ENCODE data around the gene FIZ1. TPM values are rescaled to one million over a fixed set of nuclear protein-coding genes. Genes with fewer than 3 reads are reported as not detected.

FIZ1 gene
- total RNA-seq, 4 donors from 2014 or later = 4.8 to 11.7 (median 7.9) TPM

DNA sequence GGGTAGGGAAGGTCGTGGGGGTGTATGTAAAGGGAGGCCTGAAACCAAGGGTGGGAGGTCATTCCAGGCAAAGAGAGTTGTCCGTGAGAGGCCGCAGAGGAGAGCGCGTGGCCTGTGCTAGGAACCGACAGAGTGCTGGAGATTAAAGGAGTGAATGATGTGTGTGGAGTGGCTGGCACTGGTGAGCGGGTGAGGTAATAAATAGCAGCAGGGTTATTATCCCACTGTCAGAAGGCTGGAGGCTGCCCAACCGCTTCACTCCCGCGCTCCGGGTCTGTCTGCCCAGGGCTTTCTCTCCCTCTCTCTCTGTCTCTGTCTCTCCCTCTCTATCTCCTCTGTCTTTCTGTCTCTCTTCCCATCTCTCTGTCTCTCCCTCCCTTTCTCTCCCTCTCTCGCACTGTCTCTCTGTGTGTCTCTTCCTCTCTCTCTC, 36.0 kb downstream of the FIZ1 start:
- Histone ChIP-seq H3K27ac (no peak overlapping the region), H3K4me1 (no peaks in the 10 kb centered on the region), H3K27me3 (peaks cover 0 to 20% of the 10 kb centered on the region in 2 donors), H3K4me3 (no peak overlapping the region), H3K9me3 (peaks cover 0 to 4% (median 0%) of the 10 kb centered on the region in 4 donors), H3K36me3 (no peaks in the 10 kb centered on the region)
- DNase-seq (ENCODE audit: low spot score in 2 of 2) = no peak
- WGBS, 2 donors = 38 to 39% methylated on average over 12 of the region's 12 CpGs
- TF ChIP-seq POLR2A (IDR thresholded peaks at IDR 0.05) (no peak), EP300 (IDR thresholded peaks at IDR 0.05) (no peak), CTCF (IDR thresholded peaks at IDR 0.05) (no peak)

- Histone ChIP-seq H3K27me3 (peaks cover 0 to 9% of the 10 kb centered on the region in 2 donors), H3K27ac (no peak overlapping the region), H3K4me3 (no peak overlapping the region), H3K36me3 (no peaks in the 10 kb centered on the region), H3K4me1 (no peaks in the 10 kb centered on the region), H3K9me3 (peaks cover 0 to 4% (median 0%) of the 10 kb centered on the region in 4 donors)
- DNase-seq (ENCODE audit: low spot score in 2 of 2) = no peak
- 80 to 85% methylated on average over 9 of the region's 9 CpGs for WGBS, 2 donors
- TF ChIP-seq POLR2A (IDR thresholded peaks at IDR 0.05) = no peak
- no peak for TF ChIP-seq EP300 (IDR thresholded peaks at IDR 0.05)
- no peak for TF ChIP-seq CTCF (IDR thresholded peaks at IDR 0.05)
Measured at GRCh38 chr19:55559684-55560083, 39.6 kb downstream of the FIZ1 start.

DNA sequence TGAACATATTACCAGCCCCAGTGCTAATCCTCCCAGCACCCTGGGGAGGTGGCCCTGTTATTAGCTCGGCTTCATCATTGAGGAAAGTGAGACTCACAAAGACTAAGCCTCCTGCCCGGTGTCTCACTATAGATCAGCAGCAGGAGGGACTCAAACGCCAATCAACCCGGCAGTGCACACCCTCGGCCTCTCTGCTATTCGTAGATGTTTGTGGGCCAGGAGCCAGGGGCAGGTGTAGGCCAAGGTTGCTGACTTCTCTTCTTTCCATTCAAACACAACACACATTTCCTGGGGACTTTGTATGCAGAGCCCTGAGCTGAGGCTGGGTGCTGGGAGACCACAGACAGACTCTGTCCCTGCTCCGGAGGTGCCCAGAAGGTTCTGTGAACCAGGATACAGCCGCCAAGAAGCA, 44.6 kb downstream of the FIZ1 start:
- WGBS, 2 donors = 57 to 66% methylated on average over 8 of the region's 8 CpGs
- peaks cover 0 to 5% of the 10 kb centered on the region in 2 donors for H3K27me3 ChIP-seq
- no peaks in the 10 kb centered on the region for H3K9me3 ChIP-seq
- peaks cover 0 to 21% (median 4%) of the 10 kb centered on the region in 4 donors for H3K4me1 ChIP-seq
- TF ChIP-seq EP300 (IDR thresholded peaks at IDR 0.05) (no peak), CTCF (IDR thresholded peaks at IDR 0.05) (no peak), POLR2A (IDR thresholded peaks at IDR 0.05) (no peak)
- H3K27ac ChIP-seq = no peak overlapping the region
- H3K36me3 ChIP-seq = no peaks in the 10 kb centered on the region
- H3K4me3 ChIP-seq = no peak overlapping the region
- no peak for DNase-seq (ENCODE audit: low spot score in 2 of 2)

GRCh38 chr19:55554302-55554701, 45.0 kb downstream of the FIZ1 start:
- no peak for DNase-seq (ENCODE audit: low spot score in 2 of 2)
- 82 to 85% methylated on average over 9 of the region's 9 CpGs for WGBS, 2 donors
- H3K27me3 ChIP-seq = peaks cover 0 to 10% of the 10 kb centered on the region in 2 donors

More at GRCh38 chr19:55554302-55554701, 45.0 kb downstream of the FIZ1 start:
- no peaks in the 10 kb centered on the region for H3K36me3 ChIP-seq
- no peaks in the 10 kb centered on the region for H3K9me3 ChIP-seq
- no peak overlapping the region for H3K4me3 ChIP-seq
- TF ChIP-seq CTCF (IDR thresholded peaks at IDR 0.05) (no peak), EP300 (IDR thresholded peaks at IDR 0.05) (no peak), POLR2A (IDR thresholded peaks at IDR 0.05) (no peak)
- H3K4me1 ChIP-seq = peaks cover 0 to 24% (median 4%) of the 10 kb centered on the region in 4 donors
- no peak overlapping the region for H3K27ac ChIP-seq
